GM19467 (cell line): ENCODE measurements around the gene GSTK1.

Source experiments
- ATAC-seq: cut with Tn5 transposase; IDR thresholded peaks from one replicate; pipeline ENCODE4 v1.9.1; 2021; ENCODE audit warnings: mild to moderate bottlenecking, moderate library complexity; ENCODE audit not compliant: unreplicated experiment

GSTK1 gene

DNA sequence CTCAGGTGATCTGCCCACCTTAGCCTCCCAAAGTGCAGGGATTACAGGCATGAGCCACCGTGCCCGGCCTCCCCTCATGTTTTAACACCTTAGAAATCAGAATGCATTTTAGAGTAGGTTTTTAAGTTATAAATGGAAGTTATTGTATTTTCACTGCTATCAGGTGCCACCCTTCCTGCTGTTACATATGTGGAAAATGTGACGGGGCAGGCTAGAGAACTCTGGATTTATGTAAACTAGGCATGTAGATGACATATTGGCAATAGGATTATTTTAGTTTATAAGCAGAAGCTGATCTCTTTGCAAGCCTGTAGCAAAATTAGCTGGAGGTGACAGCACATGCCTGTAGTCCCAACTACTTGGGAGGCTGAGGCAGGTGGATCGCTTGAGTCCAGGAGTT, 27.1 kb downstream of the GSTK1 start:
- ATAC-seq: no peak

- ATAC-seq: no peak
These were observed 29.6 kb downstream of the GSTK1 start for GRCh38 chr7:143292876-143293275.

DNA sequence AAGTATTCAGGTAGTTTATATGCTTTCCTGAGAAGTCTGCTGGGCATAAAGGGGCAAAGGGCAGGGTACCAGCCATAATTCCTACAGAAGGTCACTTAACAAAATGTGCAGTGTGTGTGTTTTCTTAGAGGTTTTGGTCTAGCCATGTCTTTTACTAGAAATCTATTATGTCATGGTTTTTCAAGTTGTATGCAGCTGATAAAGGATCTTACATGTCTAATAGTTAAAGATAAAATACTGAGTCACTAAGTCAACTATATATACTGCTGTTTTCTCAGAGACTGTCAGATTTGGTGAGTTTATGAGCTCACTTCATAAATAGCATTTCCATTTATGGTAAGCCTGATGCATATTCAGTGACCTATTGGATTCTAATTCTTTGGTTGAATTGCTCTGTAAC, 32.6 kb downstream of the GSTK1 start:
- no peak for ATAC-seq

- ATAC-seq: no peak
These were observed 33.4 kb downstream of the GSTK1 start for GRCh38 chr7:143296686-143297085.

DNA sequence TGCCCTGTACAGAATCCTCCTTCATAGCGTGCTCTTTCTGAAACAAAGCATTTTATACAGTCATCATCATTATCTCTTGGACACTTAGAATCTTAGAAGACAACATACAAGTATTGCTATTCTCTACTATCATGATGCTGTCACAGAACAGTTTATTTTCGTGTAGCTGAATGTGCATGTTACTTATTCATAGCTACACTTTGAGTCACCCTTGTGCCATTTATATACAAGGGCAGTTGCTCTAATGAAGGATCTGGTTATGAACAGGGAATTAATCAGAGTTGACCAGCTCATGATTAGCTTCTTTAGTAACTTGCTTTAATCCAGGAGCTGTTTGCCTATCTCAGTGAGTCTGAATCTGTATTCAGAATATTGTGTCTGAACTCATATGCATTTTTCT, 36.1 kb downstream of the GSTK1 start:
- ATAC-seq: no peak

DNA sequence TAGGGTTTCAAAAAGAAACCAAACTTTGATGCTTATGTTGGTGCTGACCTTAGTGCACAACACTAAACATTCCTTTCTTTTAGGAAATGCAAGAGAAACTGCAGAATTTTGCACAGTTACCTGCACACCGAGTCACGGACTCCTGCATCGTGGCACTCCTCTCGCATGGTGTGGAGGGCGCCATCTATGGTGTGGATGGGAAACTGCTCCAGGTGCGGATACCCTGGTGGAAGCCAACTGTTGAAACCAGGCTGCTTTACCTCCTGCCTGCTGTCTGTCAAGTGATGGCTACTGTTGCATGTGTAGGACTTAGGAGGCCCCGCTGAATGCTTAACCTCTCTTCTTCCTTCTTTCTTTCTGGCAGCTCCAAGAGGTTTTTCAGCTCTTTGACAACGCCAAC, 36.6 kb downstream of the GSTK1 start:
- ATAC-seq: no peak

DNA sequence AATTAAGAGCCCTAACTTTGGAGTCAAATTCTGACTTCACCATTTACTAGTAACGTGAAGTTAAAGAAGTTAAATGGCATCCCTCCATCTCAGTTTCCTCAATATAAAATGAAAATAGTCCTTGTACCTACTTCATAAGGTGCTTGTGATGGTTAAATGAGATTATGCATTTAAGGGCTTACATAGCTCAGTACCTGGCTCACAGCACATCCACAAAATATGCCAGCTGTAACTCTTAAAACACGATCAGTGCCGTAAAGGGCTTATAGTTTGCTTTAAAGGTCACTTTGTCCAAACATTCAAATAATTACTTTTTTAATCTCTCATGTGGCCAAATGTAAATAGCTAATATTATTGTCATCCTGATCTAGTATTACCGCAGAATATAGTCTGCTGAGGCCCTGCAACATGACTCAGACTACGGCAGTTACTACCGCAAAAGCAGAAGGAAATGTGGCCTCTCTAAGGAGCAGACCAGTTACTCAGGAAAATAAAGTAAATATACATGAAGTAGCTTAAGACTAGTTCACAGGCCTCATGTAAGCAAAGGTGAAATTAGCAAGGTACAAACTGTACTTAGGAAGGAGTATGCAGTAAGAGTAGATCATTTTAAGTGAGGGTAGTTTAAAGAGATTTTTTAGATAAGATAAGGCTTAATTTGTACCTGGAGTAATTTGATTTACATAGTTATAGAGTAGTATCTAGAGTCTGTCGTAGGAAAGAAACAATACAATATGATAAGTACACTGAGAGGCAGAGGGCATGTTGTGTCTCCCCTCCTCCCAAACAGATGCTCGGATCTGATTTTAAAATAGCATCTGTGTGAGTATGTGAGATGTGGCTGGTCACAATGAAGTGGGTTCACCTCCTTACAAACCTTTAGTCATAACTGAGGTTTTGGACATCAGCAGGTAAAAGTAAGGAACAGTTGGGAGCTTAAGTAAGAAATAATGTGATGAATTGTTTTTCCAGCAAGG, 38.0 kb downstream of the GSTK1 start:
- no peak for ATAC-seq

- ATAC-seq: no peak
These were observed 40.5 kb downstream of the GSTK1 start for GRCh38 chr7:143303733-143304132.

DNA sequence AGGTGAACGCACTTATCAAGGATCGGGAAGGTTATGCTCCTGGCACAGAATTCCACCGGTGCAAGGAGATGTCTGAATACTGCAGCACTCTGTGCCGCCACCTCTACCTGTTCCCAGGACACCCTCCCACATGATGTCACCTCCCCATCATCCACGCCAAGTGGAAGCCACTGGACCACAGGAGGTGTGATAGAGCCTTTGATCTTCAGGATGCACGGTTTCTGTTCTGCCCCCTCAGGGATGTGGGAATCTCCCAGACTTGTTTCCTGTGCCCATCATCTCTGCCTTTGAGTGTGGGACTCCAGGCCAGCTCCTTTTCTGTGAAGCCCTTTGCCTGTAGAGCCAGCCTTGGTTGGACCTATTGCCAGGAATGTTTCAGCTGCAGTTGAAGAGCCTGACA, 41.7 kb downstream of the GSTK1 start:
- ATAC-seq: no peak

DNA sequence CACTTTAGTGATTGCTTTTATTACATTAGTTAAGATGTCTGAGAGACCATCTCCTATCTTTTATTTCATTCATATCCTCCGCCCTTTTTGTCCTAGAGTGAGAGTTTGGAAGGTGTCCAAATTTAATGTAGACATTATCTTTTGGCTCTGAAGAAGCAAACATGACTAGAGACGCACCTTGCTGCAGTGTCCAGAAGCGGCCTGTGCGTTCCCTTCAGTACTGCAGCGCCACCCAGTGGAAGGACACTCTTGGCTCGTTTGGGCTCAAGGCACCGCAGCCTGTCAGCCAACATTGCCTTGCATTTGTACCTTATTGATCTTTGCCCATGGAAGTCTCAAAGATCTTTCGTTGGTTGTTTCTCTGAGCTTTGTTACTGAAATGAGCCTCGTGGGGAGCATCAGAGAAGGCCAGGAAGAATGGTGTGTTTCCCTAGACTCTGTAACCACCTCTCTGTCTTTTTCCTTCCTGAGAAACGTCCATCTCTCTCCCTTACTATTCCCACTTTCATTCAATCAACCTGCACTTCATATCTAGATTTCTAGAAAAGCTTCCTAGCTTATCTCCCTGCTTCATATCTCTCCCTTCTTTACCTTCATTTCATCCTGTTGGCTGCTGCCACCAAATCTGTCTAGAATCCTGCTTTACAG, 42.3 kb downstream of the GSTK1 start:
- no peak for ATAC-seq

- no peak for ATAC-seq
These were observed 45.4 kb downstream of the GSTK1 start for GRCh38 chr7:143308632-143309031.

DNA sequence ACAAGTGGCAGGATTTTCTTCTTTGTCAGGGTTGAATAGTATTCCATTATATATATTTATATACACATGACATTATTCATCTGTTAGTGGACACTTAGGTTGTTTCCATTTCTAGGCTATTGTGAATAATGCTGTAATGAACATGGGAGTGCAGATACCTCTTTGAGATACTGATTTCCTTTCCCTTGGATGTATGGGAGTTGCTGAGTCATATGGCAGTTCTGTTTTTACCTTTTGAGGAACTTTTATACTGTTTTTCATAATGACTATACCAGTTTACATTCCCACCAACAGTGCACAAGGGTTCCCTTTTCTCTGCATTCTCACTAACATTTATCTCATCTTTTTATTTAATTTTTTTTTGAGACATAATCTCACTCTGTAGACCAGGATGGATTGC, 50.9 kb downstream of the GSTK1 start:
- no peak for ATAC-seq

GRCh38 chr7:143315776-143316175, 52.5 kb downstream of the GSTK1 start, which contains the start of gene CLCN1:
Gene CLCN1 (plus strand): TSS chr7:143316111. CDS start chr7:143316213, 102 bp downstream.
- no peak for ATAC-seq

- ATAC-seq: no peak
These were observed 53.3 kb downstream of the GSTK1 start for GRCh38 chr7:143316492-143316891.

- no peak for ATAC-seq
These were observed 55.4 kb downstream of the GSTK1 start for GRCh38 chr7:143318661-143319060.
